A549 (cell line): ENCODE measurements around the gene SCML1. TPM values are rescaled to one million over a fixed set of nuclear protein-coding genes. Genes with fewer than 3 reads are reported as not detected.
A peak's percentile ranks its signal among the peaks of the same experiment; 100 is the strongest.

ENCODE experiments used
- ATAC-seq, 2 experiments: fragments of 200-7000 bp in 1 of 2; fragments of >200 bp in 1 of 2; cut with Nextera tagmentation in 1 of 2; cut with Tn5 transposase in 1 of 2; 3 replicates each; pipeline versions ENCODE4 v1.8.0 to v1.9.1; 2018 to 2020; ENCODE audit warnings: mild to moderate bottlenecking in 1 of 2, moderate library complexity in 1 of 2
- CTCF ChIA-PET: fragments of 300-600 bp; sonication (Branson Sonifier 250); formaldehyde crosslinking; extraction: SDS; loops from one replicate; lab custom pipeline; 2021; ENCODE audit warnings: antibody characterized with exemption, inconsistent platforms; lab: Yijun Ruan, JAX
- POLR2A ChIA-PET: fragments of 350-600 bp; formaldehyde crosslinking; extraction: SDS; loops from one replicate; lab custom pipeline; 2021; ENCODE audit warnings: antibody characterized with exemption, inconsistent platforms; lab: Yijun Ruan, JAX
- DNase-seq, 2 experiments: peaks; one replicate each; pipeline versions ENCODE4 v3.0.0 to v3.0.0-alpha.2; 2011 to 2016; ENCODE audit warnings: low read depth in 1 of 2, low spot score in 1 of 2
- FAIRE-seq: peaks from 2 replicates; lab custom pipeline; 2011; peaks lifted over from hg19 to GRCh38; lab: Jason Lieb, UNC
- H3K27ac ChIP-seq, 2 experiments: fragments of >200 bp; sonication (Bioruptor Twin); formaldehyde crosslinking; 3 replicates each; pipeline ENCODE4 v1.5.1; 2016 to 2017
- H3K4me1 ChIP-seq: fragments of >200 bp; sonication (Bioruptor Twin); formaldehyde crosslinking; 3 replicates; pipeline ENCODE4 v1.6.1; 2016
- H3K4me2 ChIP-seq: fragments of >200 bp; sonication (Bioruptor Twin); formaldehyde crosslinking; 3 replicates; pipeline ENCODE4 v1.6.1; 2016
- H3K4me3 ChIP-seq: fragments of >200 bp; sonication (Bioruptor Twin); formaldehyde crosslinking; 3 replicates; pipeline ENCODE4 v1.5.1; 2016
- H3K9me3 ChIP-seq: fragments of >200 bp; sonication (Bioruptor Twin); formaldehyde crosslinking; 3 replicates; pipeline ENCODE4 v1.6.1; 2016
- BHLHE40 ChIP-seq: IDR thresholded peaks from 2 replicates; pipeline ENCODE4 v1.6.1; 2012; ENCODE audit warnings: low read depth, low read length, inconsistent platforms
- CHD4 ChIP-seq: fragments of 200-600 bp; sonication (generic); IDR thresholded peaks from 2 replicates; pipeline ENCODE4 v1.6.1; 2016; ENCODE audit warnings: antibody characterized with exemption, mild to moderate bottlenecking, borderline replicate concordance
- EP300 ChIP-seq, 2 experiments: fragments of >200 bp; sonication (Bioruptor Twin); formaldehyde crosslinking; IDR thresholded peaks; 2 replicates in 1 of 2; 3 replicates in 1 of 2; pipeline ENCODE4 v1.6.1; 2016 to 2017
- ESRRA ChIP-seq: fragments of 150-350 bp; IDR thresholded peaks from 2 replicates; pipeline ENCODE4 v1.6.1; 2014; ENCODE audit warnings: mild to moderate bottlenecking, low read length, borderline replicate concordance
- HDAC2 ChIP-seq: fragments of 200-600 bp; sonication (generic); IDR thresholded peaks from 2 replicates; pipeline ENCODE4 v1.6.1; 2016
- HOXB5 ChIP-seq: fragments of 250-450 bp; sonication (Bioruptor Pico); IDR thresholded peaks from 2 replicates; pipeline ENCODE4 v1.5.0; 2020; ENCODE audit warnings: mild to moderate bottlenecking, moderate library complexity
- JUN ChIP-seq, 2 experiments: fragments of >200 bp; sonication (Bioruptor Twin); formaldehyde crosslinking; IDR thresholded peaks; 2 replicates in 1 of 2; 3 replicates in 1 of 2; pipeline ENCODE4 v1.6.1; 2016 to 2017
- JUNB ChIP-seq: fragments of >200 bp; sonication (Bioruptor Twin); formaldehyde crosslinking; IDR thresholded peaks from 2 replicates; pipeline ENCODE4 v1.6.1; 2016
- MAFK ChIP-seq: fragments of 450-650 bp; IDR thresholded peaks from 2 replicates; pipeline ENCODE4 v1.6.1; 2014; ENCODE audit not compliant: partially characterized antibody
- MAZ ChIP-seq: fragments of 150-350 bp; IDR thresholded peaks from 2 replicates; pipeline ENCODE4 v1.6.1; 2014; ENCODE audit warnings: antibody characterized with exemption, low read depth, low read length, borderline replicate concordance
- POLR2A ChIP-seq: IDR thresholded peaks from 2 replicates; pipeline ENCODE4 v1.6.1; 2012; ENCODE audit warnings: mild to moderate bottlenecking, low read length
- POLR2AphosphoS2 ChIP-seq: conservative IDR thresholded peaks from 2 replicates; pipeline ENCODE4 v1.6.1; 2012; ENCODE audit warnings: low read length, improper control_type of control experiment, inconsistent platforms
- RARB ChIP-seq: fragments of 250-450 bp; sonication (Bioruptor Pico); IDR thresholded peaks from 2 replicates; pipeline ENCODE4 v1.8.0; 2021; ENCODE audit warnings: mild to moderate bottlenecking, moderate library complexity
- SMC3 ChIP-seq: fragments of >200 bp; sonication (Bioruptor Twin); formaldehyde crosslinking; IDR thresholded peaks from 3 replicates; pipeline ENCODE4 v1.6.1; 2018; ENCODE audit warnings: inconsistent platforms
- ZNF302 ChIP-seq: fragments of 250-450 bp; sonication (Bioruptor Pico); IDR thresholded peaks from 2 replicates; pipeline ENCODE4 v1.9.0; 2021; ENCODE audit warnings: inconsistent platforms, mild to moderate bottlenecking, moderate library complexity
- WGBS: methylation state at CpG from one replicate; pipeline ENCODE4 v1.1.6; 2017; ENCODE audit errors: missing lambda C conversion rate; 5-methylcytosine and 5-hydroxymethylcytosine counted together
- polyA minus RNA-seq: library from RNA; depleted of rRNA, polyadenylated mRNA; stranded (reverse); fragments of >200 nt; gene quantifications from 2 replicates; pipeline ENCODE4 v1.2.3, GENCODE V29; 2011; rRNA and poly(A)+ RNA removed
- polyA plus RNA-seq, 4 experiments: library from polyadenylated mRNA; depleted of rRNA in 3 of 4; stranded (reverse); fragments of >200 nt; fragmentation: RNase III in 1 of 4; extraction: RNeasy Plus Mini Kit Qiagen cat#74134 plus additional on column Dnase treatment in 1 of 4; gene quantifications; 2 replicates in 3 of 4; 3 replicates in 1 of 4; pipeline ENCODE4 v1.2.3, GENCODE V29; 2011 to 2017
- TF ChIP-seq, protein P1 (sequence below): IDR thresholded peaks from 2 replicates; pipeline ENCODE4 v1.6.1; 2012; ENCODE audit warnings: low read depth, borderline replicate concordance
- TF ChIP-seq, protein P2 (sequence below): IDR thresholded peaks from 2 replicates; pipeline ENCODE4 v1.6.1; 2012
- TF ChIP-seq, protein P3 (sequence below): IDR thresholded peaks from 2 replicates; pipeline ENCODE4 v1.6.1; 2012

SCML1 gene, protein sequence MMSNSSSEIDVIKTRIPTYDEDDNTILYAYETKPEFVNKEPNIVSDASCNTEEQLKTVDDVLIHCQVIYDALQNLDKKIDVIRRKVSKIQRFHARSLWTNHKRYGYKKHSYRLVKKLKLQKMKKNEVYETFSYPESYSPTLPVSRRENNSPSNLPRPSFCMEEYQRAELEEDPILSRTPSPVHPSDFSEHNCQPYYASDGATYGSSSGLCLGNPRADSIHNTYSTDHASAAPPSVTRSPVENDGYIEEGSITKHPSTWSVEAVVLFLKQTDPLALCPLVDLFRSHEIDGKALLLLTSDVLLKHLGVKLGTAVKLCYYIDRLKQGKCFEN
- polyA plus RNA-seq (2011; rRNA removed) (10.3 and 13.3 TPM in 2 replicates), polyA plus RNA-seq (2017; fragmentation: RNase III; extraction: RNeasy Plus Mini Kit Qiagen cat#74134 plus additional on column Dnase treatment) (4.6 to 5.1 TPM (median 4.9 TPM) in 3 replicates), polyA minus RNA-seq (3.6 and 4.1 TPM in 2 replicates)
- polyA plus RNA-seq (2012; cell fraction: cytosol; rRNA removed) = 5.2 and 6.1 TPM in 2 replicates
- polyA plus RNA-seq (2012; cell fraction: nucleus; rRNA removed) = 8.6 and 11.1 TPM in 2 replicates

DNA sequence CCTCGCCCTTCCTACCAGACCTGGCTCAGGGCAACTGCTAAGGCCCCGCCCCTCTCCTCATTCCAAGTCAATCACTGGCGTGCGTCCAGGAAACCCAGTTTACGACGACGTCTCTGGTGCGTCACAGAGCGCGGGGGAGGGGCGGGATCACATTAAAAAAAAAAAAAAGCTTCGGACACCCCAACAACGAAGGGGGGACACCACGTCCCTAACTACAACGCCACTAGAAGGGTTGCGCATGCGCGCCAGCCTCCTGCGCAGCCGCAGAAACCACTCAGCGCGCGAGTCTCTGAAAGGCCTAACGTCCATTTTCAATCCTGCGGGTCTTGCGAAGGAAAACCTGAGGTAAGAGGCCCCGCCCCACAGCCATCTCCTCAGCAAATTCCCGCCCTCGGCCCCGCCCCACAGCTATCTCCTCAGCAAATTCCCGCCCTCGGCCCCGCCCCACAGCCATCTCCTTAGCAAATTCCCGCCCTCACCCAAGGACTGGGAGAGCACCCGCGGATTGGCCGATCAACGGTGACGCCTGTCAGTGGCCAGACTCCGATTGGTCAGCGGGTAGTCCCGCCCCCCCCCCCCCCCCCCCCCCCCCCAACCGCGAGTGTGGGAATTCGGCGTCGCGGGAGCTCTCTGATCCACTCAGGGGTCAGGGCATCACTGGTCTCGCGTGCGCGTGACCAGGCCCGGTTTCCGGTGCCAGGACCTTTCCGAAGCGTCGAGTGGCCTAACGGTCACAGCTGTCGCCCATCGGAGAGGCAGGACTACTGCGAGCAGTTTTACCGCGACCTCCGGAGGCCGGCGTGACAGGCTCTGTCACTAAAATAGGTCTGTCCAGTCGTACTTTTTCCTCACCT, at the start of gene SCML1:
TSS of gene SCML1 (plus strand) at position 638 of the 854 bp plus-strand sequence. CDS start 6,694 bp downstream, outside the sequence.
- Histone ChIP-seq H3K4me3 (peak within 1 kb of the TSS; percentile 53), H3K27ac (peak within 1 kb of the TSS; percentile 68 to 86), H3K4me2 (peak within 1 kb of the TSS; percentile 91), H3K9me3 (no peaks in the 10 kb centered on the region), H3K4me1 (peaks cover 13% of the 10 kb centered on the region; the same call in 2 of the 3 replicates)
- 0% methylated on average over 19 of the region's 67 CpGs for WGBS
- FAIRE-seq (peak; percentile 96), DNase-seq (peak; percentile 84 to 98), ATAC-seq (peak; percentile 96)
- no peak for TF ChIP-seq BHLHE40
- TF ChIP-seq, protein P1, sequence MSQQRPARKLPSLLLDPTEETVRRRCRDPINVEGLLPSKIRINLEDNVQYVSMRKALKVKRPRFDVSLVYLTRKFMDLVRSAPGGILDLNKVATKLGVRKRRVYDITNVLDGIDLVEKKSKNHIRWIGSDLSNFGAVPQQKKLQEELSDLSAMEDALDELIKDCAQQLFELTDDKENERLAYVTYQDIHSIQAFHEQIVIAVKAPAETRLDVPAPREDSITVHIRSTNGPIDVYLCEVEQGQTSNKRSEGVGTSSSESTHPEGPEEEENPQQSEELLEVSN = 0 out of 2 replicates have a peak, but pooled peaks have one; percentile 48
- TF ChIP-seq MAFK = no peak
- TF ChIP-seq, protein P2, sequence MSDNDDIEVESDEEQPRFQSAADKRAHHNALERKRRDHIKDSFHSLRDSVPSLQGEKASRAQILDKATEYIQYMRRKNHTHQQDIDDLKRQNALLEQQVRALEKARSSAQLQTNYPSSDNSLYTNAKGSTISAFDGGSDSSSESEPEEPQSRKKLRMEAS = peak; percentile 30; the same call in 1 of the 2 replicates
- TF ChIP-seq ESRRA = no peak
- TF ChIP-seq JUN (IDR thresholded peaks at IDR 0.05) = no peak
- TF ChIP-seq POLR2AphosphoS2 = no peak
- no peak for TF ChIP-seq HOXB5 (CRISPR knock-in tag)
- no peak for TF ChIP-seq HDAC2
- no peak for TF ChIP-seq ZNF302
- no peak for TF ChIP-seq MAZ
- peak; percentile 37; the same call in 1 of the 2 replicates for TF ChIP-seq POLR2A
- TF ChIP-seq EP300 (IDR thresholded peaks at IDR 0.05) = no peak
- no peak for TF ChIP-seq JUNB
- TF ChIP-seq, protein P3, sequence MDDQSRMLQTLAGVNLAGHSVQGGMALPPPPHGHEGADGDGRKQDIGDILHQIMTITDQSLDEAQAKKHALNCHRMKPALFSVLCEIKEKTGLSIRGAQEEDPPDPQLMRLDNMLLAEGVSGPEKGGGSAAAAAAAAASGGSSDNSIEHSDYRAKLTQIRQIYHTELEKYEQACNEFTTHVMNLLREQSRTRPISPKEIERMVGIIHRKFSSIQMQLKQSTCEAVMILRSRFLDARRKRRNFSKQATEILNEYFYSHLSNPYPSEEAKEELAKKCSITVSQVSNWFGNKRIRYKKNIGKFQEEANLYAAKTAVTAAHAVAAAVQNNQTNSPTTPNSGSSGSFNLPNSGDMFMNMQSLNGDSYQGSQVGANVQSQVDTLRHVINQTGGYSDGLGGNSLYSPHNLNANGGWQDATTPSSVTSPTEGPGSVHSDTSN = no peak
- no peak for TF ChIP-seq SMC3
- TF ChIP-seq CHD4 = no peak
- ChIA-PET POLR2A (interaction anchor here (0.7 to 0.8 kb wide), 2 partner anchors 28 to 76 kb away, joined by 4 to 10 read pairs; no protein-coding TSS in a partner anchor), CTCF (interaction anchor here (1.3 to 1.5 kb wide), 2 partner anchors 9 to 473 kb away, joined by 3 to 4 read pairs; no protein-coding TSS in a partner anchor)

DNA sequence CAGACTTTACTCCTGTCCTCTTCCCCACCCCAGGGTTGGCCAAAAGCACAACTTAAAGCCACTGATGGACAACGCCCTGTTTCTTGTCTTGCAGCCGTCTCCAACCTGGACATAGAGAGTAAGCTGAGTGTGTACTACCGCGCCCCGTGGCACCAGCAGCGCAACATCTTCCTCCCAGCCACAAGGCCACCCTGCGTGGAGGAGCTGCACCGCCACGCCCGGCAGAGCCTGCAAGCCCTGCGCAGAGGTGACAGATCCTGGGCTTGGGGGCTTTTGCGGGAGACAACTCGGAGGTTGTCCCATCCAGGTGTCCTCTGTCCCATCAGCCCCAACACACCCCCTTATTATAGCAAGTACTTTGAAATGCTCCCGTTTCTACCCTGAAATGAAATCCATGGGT, 49.6 kb upstream of the SCML1 start:
- Histone ChIP-seq H3K4me3 (no peak overlapping the region), H3K4me2 (no peak overlapping the region), H3K4me1 (peaks cover 11% of the 10 kb centered on the region)
- ATAC-seq (no peak), FAIRE-seq (no peak)
- CTCF ChIA-PET = no interaction called here
- TF ChIP-seq, protein P3 = no peak
- TF ChIP-seq BHLHE40 (no peak), RARB (no peak), SMC3 (no peak)
- TF ChIP-seq, protein P2 = no peak
- TF ChIP-seq, all 56 proteins: peak for 0
- 89% methylated on average over 11 of the region's 14 CpGs for WGBS
- no peak overlapping the region for H3K27ac ChIP-seq
- no peaks in the 10 kb centered on the region for H3K9me3 ChIP-seq
- no peak for DNase-seq
- POLR2A ChIA-PET = no interaction called here
